DMS53 (cell line): Measurements from ENCODE around the gene RTCA.
"Not testable (repeated sequence)": the region's sequence is repeated elsewhere in the genome, so short reads cannot be mapped to it uniquely, and the experiment has no call there.

Experiments
- DNase-seq: peaks from one replicate; lab custom pipeline; 2025; lab: John Stamatoyannopoulos, UW

The RTCA gene

GRCh38 chr1:100265931-100266740 is at the start of gene RTCA:
Gene RTCA, plus strand, starts transcription at chr1:100266216. Its CDS starts 160 bp downstream, at chr1:100266376.
- peak; percentile 99 for DNase-seq

- no peak for DNase-seq
Observed at GRCh38 chr1:100217834-100218233, 48.2 kb upstream of the RTCA start.

GRCh38 chr1:100219457-100219856 is 46.6 kb upstream of the RTCA start:
- DNase-seq = no peak

- DNase-seq = no peak
Observed at GRCh38 chr1:100219883-100220282, 46.1 kb upstream of the RTCA start.

GRCh38 chr1:100222428-100222827 is 43.6 kb upstream of the RTCA start:
- DNase-seq = no peak

GRCh38 chr1:100229681-100230443 is 36.2 kb upstream of the RTCA start:
- DNase-seq = no peak

GRCh38 chr1:100230765-100231164 is 35.3 kb upstream of the RTCA start:
- DNase-seq = no peak

GRCh38 chr1:100231721-100232120 is 34.3 kb upstream of the RTCA start:
- no peak for DNase-seq

- DNase-seq = no peak
Observed at GRCh38 chr1:100232156-100232555, 33.9 kb upstream of the RTCA start.

- DNase-seq = not testable (repeated sequence)
Observed at GRCh38 chr1:100233566-100233965, 32.5 kb upstream of the RTCA start.

- DNase-seq = no peak
Observed at GRCh38 chr1:100234432-100234831, 31.6 kb upstream of the RTCA start.

GRCh38 chr1:100237091-100237490 is 28.9 kb upstream of the RTCA start:
- DNase-seq = no peak

GRCh38 chr1:100239961-100240360 is 26.1 kb upstream of the RTCA start:
- peak; percentile 79 for DNase-seq

GRCh38 chr1:100240631-100241030 is 25.4 kb upstream of the RTCA start:
- no peak for DNase-seq

- no peak for DNase-seq
Observed at GRCh38 chr1:100246738-100247137, 19.3 kb upstream of the RTCA start.

- peak; percentile 62 for DNase-seq
Observed at GRCh38 chr1:100249155-100249536, 16.9 kb upstream of the RTCA start.

GRCh38 chr1:100249537-100250257 is 16.3 kb upstream of the RTCA start, which contains the start of gene DBT:
Gene DBT, minus strand, starts transcription at chr1:100249834. Its CDS starts 14 bp downstream, at chr1:100249820.
- DNase-seq = peak; percentile 100

- DNase-seq = peak; percentile 52
Observed at GRCh38 chr1:100250264-100250663, 15.8 kb upstream of the RTCA start.

GRCh38 chr1:100250807-100251206 is 15.2 kb upstream of the RTCA start:
- no peak for DNase-seq

GRCh38 chr1:100252901-100253300 is 13.1 kb upstream of the RTCA start:
- DNase-seq = no peak

GRCh38 chr1:100253552-100253951 is 12.5 kb upstream of the RTCA start:
- DNase-seq = no peak

GRCh38 chr1:100256273-100256672 is 9.7 kb upstream of the RTCA start:
- not testable (repeated sequence) for DNase-seq
